Caco-2 (cell line): ENCODE results near the gene LRRC46. TPM values are rescaled to one million over a fixed set of nuclear protein-coding genes. Genes with fewer than 3 reads are reported as not detected.

Experiments
- BruUV-seq: library from RNA; stranded (reverse); fragments of 400-500 nt; replicated peaks from 2 replicates; lab custom pipeline; 2021; lab: Mats Ljungman, UMichigan
- CTCF ChIA-PET: fragments of 300-600 bp; sonication (Branson Sonifier 250); formaldehyde crosslinking; loops from one replicate; lab custom pipeline; 2022; ENCODE audit warnings: antibody characterized with exemption; lab: Charles Lee
- POLR2A ChIA-PET: fragments of 300-600 bp; sonication (Branson Sonifier 250); formaldehyde crosslinking; loops from one replicate; lab custom pipeline; 2022; ENCODE audit warnings: antibody characterized with exemption; lab: Charles Lee
- DNase-seq, 2 experiments: peaks; one replicate each; pipeline versions ENCODE4 v3.0.0 to v3.0.0-alpha.2; 2020 to 2022
- H3K27me3 ChIP-seq: replicated peaks from 2 replicates; pipeline ENCODE4 v1.6.0; 2011; ENCODE audit warnings: low read length; ENCODE audit not compliant: control insufficient read depth, insufficient read depth
- H3K36me3 ChIP-seq: 2 replicates; pipeline ENCODE4 v1.5.1; 2011; ENCODE audit warnings: low read length; ENCODE audit not compliant: control insufficient read depth, insufficient read depth
- H3K4me1 ChIP-seq: fragments of 250-450 bp; sonication (Bioruptor Pico); 2 replicates; pipeline ENCODE4 v1.5.1; 2020; ENCODE audit warnings: mild to moderate bottlenecking
- H3K4me3 ChIP-seq: 2 replicates; pipeline ENCODE4 v1.5.1; 2011; ENCODE audit warnings: low read depth, mild to moderate bottlenecking, control low read depth, low read length
- H3K9me3 ChIP-seq: fragments of 250-450 bp; sonication (Bioruptor Pico); 2 replicates; pipeline ENCODE4 v1.5.1; 2020; ENCODE audit warnings: mild to moderate bottlenecking, moderate library complexity
- H3K27ac Mint-ChIP-seq: one replicate; pipeline ENCODE4 v1.8.0; 2022; ENCODE audit warnings: mixed read lengths; ENCODE audit not compliant: unreplicated experiment
- H3K27me3 Mint-ChIP-seq: one replicate; pipeline ENCODE4 v1.8.0; 2022; ENCODE audit warnings: mixed read lengths; ENCODE audit not compliant: insufficient read depth, unreplicated experiment
- H3K36me3 Mint-ChIP-seq: one replicate; pipeline ENCODE4 v1.8.0; 2022; ENCODE audit warnings: mild to moderate bottlenecking, mixed read lengths; ENCODE audit not compliant: insufficient read depth, unreplicated experiment
- H3K4me1 Mint-ChIP-seq: one replicate; pipeline ENCODE4 v1.8.0; 2022; ENCODE audit warnings: low read depth, mixed read lengths; ENCODE audit not compliant: unreplicated experiment
- H3K4me3 Mint-ChIP-seq: one replicate; pipeline ENCODE4 v1.8.0; 2022; ENCODE audit warnings: mild to moderate bottlenecking, moderate library complexity, mixed read lengths; ENCODE audit not compliant: unreplicated experiment
- H3K9me3 Mint-ChIP-seq: one replicate; pipeline ENCODE4 v1.8.0; 2022; ENCODE audit warnings: mixed read lengths; ENCODE audit not compliant: unreplicated experiment
- intact Hi-C: fragments of 100-400 bp; cut with micrococcal nuclease; formaldehyde crosslinking; loops from one replicate; pipeline ENCODE4 v1.10.0; 2022; ENCODE audit not compliant: unreplicated experiment
- total RNA-seq: library from RNA; stranded (reverse); gene quantifications from 2 replicates; pipeline ENCODE4 v1.2.3, GENCODE V29; 2022
- TF ChIP-seq, protein P1 (sequence below), 2 experiments: fragments of 200-600 bp in 1 of 2; IDR thresholded peaks; 1 replicate in 1 of 2; 2 replicates in 1 of 2; pipeline versions ENCODE4 v1.5.1 to v1.8.0; 2011 to 2022; ENCODE audit warnings: antibody characterized with exemption in 1 of 2, control low read depth in 1 of 2, inconsistent platforms in 1 of 2, low read depth in 1 of 2, low read length in 1 of 2, mild to moderate bottlenecking in 1 of 2, moderate library complexity in 1 of 2; ENCODE audit not compliant: insufficient read depth in 1 of 2, severe bottlenecking in 1 of 2, unreplicated experiment in 1 of 2

LRRC46 gene
- total RNA-seq, 1 experiment from 2014 or later, result 2.3 TPM

DNA sequence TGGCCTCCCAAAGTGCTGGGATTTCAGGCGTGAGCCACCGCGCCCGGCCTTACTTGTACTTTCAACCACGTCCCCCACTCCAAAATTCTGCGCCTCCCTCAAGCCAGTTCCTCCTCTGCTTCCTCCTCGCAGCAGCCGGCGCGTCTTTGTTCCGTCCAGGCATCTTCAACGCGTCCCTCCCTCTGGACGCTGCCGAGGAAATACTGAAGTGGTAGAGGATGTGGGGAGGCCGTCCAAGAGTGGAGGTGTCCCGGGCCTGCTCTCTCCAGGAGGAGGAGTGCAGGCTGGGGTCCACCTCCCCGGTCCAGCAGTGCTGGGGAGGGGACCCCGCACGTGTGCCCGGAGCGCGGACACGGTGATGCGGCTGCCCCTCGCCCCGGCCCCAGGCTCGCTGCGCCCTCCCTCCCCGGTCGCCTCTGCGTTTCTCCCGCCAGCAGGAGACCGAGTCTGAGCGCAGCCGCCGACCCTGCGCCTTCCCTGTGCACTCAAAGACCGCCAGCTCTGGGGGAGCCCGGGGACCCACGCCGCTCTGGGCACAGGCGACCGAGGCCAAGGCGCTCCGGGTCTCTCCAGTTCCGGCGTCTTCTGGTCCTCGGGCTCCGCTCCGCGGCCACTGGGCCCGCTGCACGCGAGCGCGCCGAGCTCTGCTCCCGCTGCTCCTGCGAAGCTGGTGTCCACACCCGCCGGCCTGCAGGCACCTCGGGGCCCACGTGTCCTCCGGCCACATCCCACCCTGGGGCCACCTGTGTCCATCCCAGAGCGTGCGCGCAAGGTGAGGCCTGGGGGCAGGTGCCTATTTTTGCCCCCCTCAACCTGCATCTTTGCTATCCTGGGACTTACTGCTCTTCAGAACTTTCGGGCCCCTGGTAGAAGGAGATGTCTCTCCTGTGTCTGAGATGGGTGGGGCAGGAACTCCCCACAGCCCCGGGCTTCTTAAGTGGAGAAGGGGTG, 41.6 kb upstream of the LRRC46 start:
- ChIA-PET CTCF (interaction anchor here (0.5 to 1.6 kb wide), 17 partner anchors 8 to 230 kb away, joined by 3 to 18 read pairs (median 5); partner anchors contain the start of genes KPNB1, OSBPL7 and TBX21), POLR2A (interaction anchor here (0.6 to 1.0 kb wide), 2 partner anchors 32 to 41 kb away, joined by 3 read pairs; partner anchors contain the start of genes LRRC46 and MRPL10)
- H3K9me3 ChIP-seq, result peaks cover 2% of the 10 kb centered on the region; the same call in 1 of the 2 replicates
- no peaks in the 10 kb centered on the region for H3K36me3 Mint-ChIP-seq
- no peaks in the 10 kb centered on the region for H3K9me3 Mint-ChIP-seq
- peaks cover 17% of the 10 kb centered on the region for H3K4me1 Mint-ChIP-seq
- peak overlapping the region; percentile 70 for H3K4me3 Mint-ChIP-seq
- peaks cover 47% of the 10 kb centered on the region for H3K27me3 Mint-ChIP-seq
- no TSS peak for BruUV-seq
- H3K27ac Mint-ChIP-seq, result no peak overlapping the region
- TF ChIP-seq, protein P1, sequence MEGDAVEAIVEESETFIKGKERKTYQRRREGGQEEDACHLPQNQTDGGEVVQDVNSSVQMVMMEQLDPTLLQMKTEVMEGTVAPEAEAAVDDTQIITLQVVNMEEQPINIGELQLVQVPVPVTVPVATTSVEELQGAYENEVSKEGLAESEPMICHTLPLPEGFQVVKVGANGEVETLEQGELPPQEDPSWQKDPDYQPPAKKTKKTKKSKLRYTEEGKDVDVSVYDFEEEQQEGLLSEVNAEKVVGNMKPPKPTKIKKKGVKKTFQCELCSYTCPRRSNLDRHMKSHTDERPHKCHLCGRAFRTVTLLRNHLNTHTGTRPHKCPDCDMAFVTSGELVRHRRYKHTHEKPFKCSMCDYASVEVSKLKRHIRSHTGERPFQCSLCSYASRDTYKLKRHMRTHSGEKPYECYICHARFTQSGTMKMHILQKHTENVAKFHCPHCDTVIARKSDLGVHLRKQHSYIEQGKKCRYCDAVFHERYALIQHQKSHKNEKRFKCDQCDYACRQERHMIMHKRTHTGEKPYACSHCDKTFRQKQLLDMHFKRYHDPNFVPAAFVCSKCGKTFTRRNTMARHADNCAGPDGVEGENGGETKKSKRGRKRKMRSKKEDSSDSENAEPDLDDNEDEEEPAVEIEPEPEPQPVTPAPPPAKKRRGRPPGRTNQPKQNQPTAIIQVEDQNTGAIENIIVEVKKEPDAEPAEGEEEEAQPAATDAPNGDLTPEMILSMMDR (IDR thresholded peaks at IDR 0.05; ENCODE audit: insufficient read depth in 1 of 2, low read depth in 1 of 2, low read length in 1 of 2, severe bottlenecking in 1 of 2, unreplicated experiment in 1 of 2), result peak; percentile 76 to 90
- no peaks in the 10 kb centered on the region for H3K36me3 ChIP-seq
- intact Hi-C loops, result loop anchor here (1.0 kb wide), 2 partner anchors 14 to 57 kb away; partner anchors contain the start of gene TBX21
- H3K4me3 ChIP-seq, result peak overlapping the region; percentile 39
- peak; percentile 83 to 88 for DNase-seq
- peaks cover 5% of the 10 kb centered on the region for H3K27me3 ChIP-seq
- H3K4me1 ChIP-seq, result peaks cover 9% of the 10 kb centered on the region; the same call in 1 of the 2 replicates

DNA sequence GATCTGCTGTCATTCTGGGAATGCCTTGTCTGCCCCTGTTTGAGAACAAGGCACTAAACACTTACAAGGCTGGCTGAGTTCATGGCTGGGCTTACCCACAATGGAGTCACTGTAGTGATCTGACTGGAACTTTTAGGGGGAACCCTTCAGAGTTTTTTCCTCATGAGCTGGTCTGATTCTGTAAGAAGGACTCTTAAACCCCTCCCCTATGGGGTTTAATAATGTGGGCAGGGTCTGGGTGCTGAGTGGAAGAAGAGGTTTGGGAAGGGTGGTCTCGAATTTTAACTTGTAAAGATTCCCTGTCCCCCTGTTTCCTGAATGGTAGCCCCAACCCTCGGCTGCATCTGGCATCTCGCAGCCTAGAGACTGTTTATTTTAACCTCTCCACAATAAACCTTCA, 40.4 kb upstream of the LRRC46 start:
- TF ChIP-seq, protein P1 (IDR thresholded peaks at IDR 0.05; ENCODE audit: insufficient read depth in 1 of 2, low read depth in 1 of 2, low read length in 1 of 2, severe bottlenecking in 1 of 2, unreplicated experiment in 1 of 2), result no peak
- peak overlapping the region; percentile 70 for H3K4me3 Mint-ChIP-seq
- Histone ChIP-seq H3K36me3 (no peaks in the 10 kb centered on the region), H3K4me3 (no peak overlapping the region), H3K27me3 (peaks cover 5% of the 10 kb centered on the region), H3K4me1 (peaks cover 9% of the 10 kb centered on the region; the same call in 1 of the 2 replicates), H3K9me3 (peaks cover 2% of the 10 kb centered on the region; the same call in 1 of the 2 replicates)
- intact Hi-C loops, result no loop called here
- no peaks in the 10 kb centered on the region for H3K36me3 Mint-ChIP-seq
- H3K27me3 Mint-ChIP-seq, result peaks cover 54% of the 10 kb centered on the region
- CTCF ChIA-PET, result interaction anchor here (0.6 to 1.6 kb wide), 4 partner anchors 15 to 94 kb away, joined by 3 to 11 read pairs (median 5); no protein-coding TSS in a partner anchor
- no peaks in the 10 kb centered on the region for H3K9me3 Mint-ChIP-seq
- peaks cover 17% of the 10 kb centered on the region for H3K4me1 Mint-ChIP-seq
- POLR2A ChIA-PET, result interaction anchor here (0.6 kb wide), 1 partner anchor 1302 kb away, joined by 3 read pairs; no protein-coding TSS in a partner anchor
- DNase-seq, result peak in 1 of 2 experiments; percentile 32
- no TSS peak for BruUV-seq
- no peak overlapping the region for H3K27ac Mint-ChIP-seq

DNA sequence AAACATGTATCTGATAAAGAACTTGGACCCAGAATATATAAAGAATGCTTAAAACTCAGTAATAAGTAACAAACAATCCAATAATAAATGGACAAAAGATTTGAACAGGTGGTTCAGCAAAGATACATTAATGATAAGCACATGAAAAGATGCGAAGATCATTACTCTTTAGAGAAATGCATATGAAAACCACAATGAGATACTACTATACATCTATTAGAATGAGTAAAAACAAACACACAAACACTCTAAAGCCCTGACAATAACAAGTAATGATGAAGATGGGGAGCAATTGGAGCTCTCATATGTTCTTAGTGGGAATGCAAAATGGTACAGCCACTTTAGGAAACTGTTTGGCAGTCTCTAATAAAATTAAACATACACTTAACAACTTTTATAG, 39.0 kb upstream of the LRRC46 start:
- Mint-ChIP-seq H3K36me3 (no peaks in the 10 kb centered on the region), H3K27me3 (peaks cover 52% of the 10 kb centered on the region), H3K27ac (no peak overlapping the region), H3K4me1 (peaks cover 17% of the 10 kb centered on the region), H3K4me3 (no peak overlapping the region), H3K9me3 (no peaks in the 10 kb centered on the region)
- ChIA-PET POLR2A (no interaction called here), CTCF (interaction anchor here (1.6 kb wide), 1 partner anchor 59 kb away, joined by 4 read pairs; the partner anchor contains the start of gene TBX21)
- TF ChIP-seq, protein P1 (IDR thresholded peaks at IDR 0.05; ENCODE audit: insufficient read depth in 1 of 2, low read depth in 1 of 2, low read length in 1 of 2, severe bottlenecking in 1 of 2, unreplicated experiment in 1 of 2), result no peak
- intact Hi-C loops, result no loop called here
- Histone ChIP-seq H3K4me3 (no peak overlapping the region), H3K4me1 (peaks cover 9% of the 10 kb centered on the region; the same call in 1 of the 2 replicates), H3K27me3 (peaks cover 5% of the 10 kb centered on the region), H3K9me3 (0 out of 2 replicates have a peak, but pooled peaks cover 2% of the 10 kb centered on the region), H3K36me3 (no peaks in the 10 kb centered on the region)
- no peak for DNase-seq
- BruUV-seq, result no TSS peak
